Endodermal cell (in vitro differentiated cells): ENCODE data around the gene IFI27. TPM values are rescaled to one million over a fixed set of nuclear protein-coding genes. Genes with fewer than 3 reads are reported as not detected.

Experiments used
- DNase-seq: peaks from one replicate; pipeline ENCODE4 v3.0.0-alpha.2; 2017
- H3K27ac ChIP-seq: 2 replicates; pipeline ENCODE4 v1.5.1; 2013; ENCODE audit warnings: mild to moderate bottlenecking, low read depth, low read length, moderate library complexity
- H3K27me3 ChIP-seq: 2 replicates; pipeline ENCODE4 v1.6.1; 2013; ENCODE audit warnings: mild to moderate bottlenecking, low read length, moderate library complexity; ENCODE audit not compliant: insufficient read depth, control insufficient read depth, poor library complexity, severe bottlenecking
- H3K36me3 ChIP-seq: 2 replicates; pipeline ENCODE4 v1.7.0; 2013; ENCODE audit warnings: mild to moderate bottlenecking, low read length, moderate library complexity; ENCODE audit not compliant: control insufficient read depth, insufficient read depth
- H3K4me1 ChIP-seq: one replicate; pipeline ENCODE4 v1.7.0; 2013; ENCODE audit warnings: low read length; ENCODE audit not compliant: control insufficient read depth, insufficient read depth
- H3K4me3 ChIP-seq: 2 replicates; pipeline ENCODE4 v1.5.1; 2013; ENCODE audit warnings: mild to moderate bottlenecking, low read length, moderate library complexity
- H3K9ac ChIP-seq: 2 replicates; pipeline ENCODE4 v1.6.1; 2013; ENCODE audit warnings: mild to moderate bottlenecking, low read length, moderate library complexity; ENCODE audit not compliant: poor library complexity, severe bottlenecking; ENCODE audit errors: extremely low read depth
- H3K9me3 ChIP-seq: 2 replicates; pipeline ENCODE4 v1.6.1; 2013; ENCODE audit warnings: mild to moderate bottlenecking, low read length, moderate library complexity; ENCODE audit not compliant: control insufficient read depth
- H3K27ac Mint-ChIP-seq: 2 replicates; pipeline ENCODE4 v1.8.0; 2020; ENCODE audit warnings: mixed read lengths
- H3K27me3 Mint-ChIP-seq: 2 replicates; pipeline ENCODE4 v1.8.0; 2021; ENCODE audit warnings: mild to moderate bottlenecking, mixed read lengths; ENCODE audit not compliant: insufficient read depth
- H3K36me3 Mint-ChIP-seq: 2 replicates; pipeline ENCODE4 v1.8.0; 2020; ENCODE audit warnings: low read depth, mixed read lengths
- H3K4me1 Mint-ChIP-seq: 2 replicates; pipeline ENCODE4 v1.8.0; 2020; ENCODE audit warnings: mixed read lengths
- H3K4me3 Mint-ChIP-seq: 2 replicates; pipeline ENCODE4 v1.8.0; 2020; ENCODE audit warnings: mild to moderate bottlenecking, moderate library complexity, mixed read lengths
- H3K9me3 Mint-ChIP-seq: 2 replicates; pipeline ENCODE4 v1.8.0; 2020; ENCODE audit warnings: mild to moderate bottlenecking, mixed read lengths
- CTCF ChIP-seq: fragments of 200-600 bp; sonication (generic); conservative IDR thresholded peaks from 2 replicates; pipeline ENCODE4 v1.5.0; 2021; ENCODE audit warnings: antibody characterized with exemption, mild to moderate bottlenecking
- WGBS, 2 experiments: methylation state at CpG; one replicate each; pipeline versions ENCODE4 v1.1.5 to v1.1.7; 2013; ENCODE audit warnings: missing lambda C conversion rate in 2 of 2, mixed read lengths in 1 of 2; ENCODE audit not compliant: insufficient coverage in 1 of 2, insufficient read length in 1 of 2; 5-methylcytosine and 5-hydroxymethylcytosine counted together
- total RNA-seq, 2 donors: library from RNA; stranded (reverse); fragmentation: NEBNext Ultra II Directional in 1 of 2; extraction: Animal tissue kit (Norgen Biotek cat#: 25700) in 1 of 2; gene quantifications; 2 replicates in 1 of 2; 3 replicates in 1 of 2; pipeline ENCODE4 v1.2.1, GENCODE V29; 2021

IFI27 gene
- total RNA-seq, 2 donors from 2014 or later, result 1.9 to 9.0 TPM

- H3K27ac ChIP-seq, result no peak overlapping the region
- no peaks in the 10 kb centered on the region for H3K4me1 Mint-ChIP-seq
- TF ChIP-seq CTCF, result no peak
- no peaks in the 10 kb centered on the region for H3K27me3 ChIP-seq
- no peak for DNase-seq
- WGBS, 2 experiments, result 86 to 93% methylated on average over 4 to 10 of the region's 10 CpGs
- H3K27me3 Mint-ChIP-seq, result peaks cover 8% of the 10 kb centered on the region
- no peak overlapping the region for H3K4me3 Mint-ChIP-seq
- no peak overlapping the region for H3K9ac ChIP-seq
- H3K9me3 ChIP-seq, result no peaks in the 10 kb centered on the region
- H3K36me3 ChIP-seq, result no peaks in the 10 kb centered on the region
- H3K9me3 Mint-ChIP-seq, result peaks cover 13% of the 10 kb centered on the region
- no peaks in the 10 kb centered on the region for H3K4me1 ChIP-seq
- H3K4me3 ChIP-seq, result no peak overlapping the region
- no peaks in the 10 kb centered on the region for H3K36me3 Mint-ChIP-seq
- H3K27ac Mint-ChIP-seq, result no peak overlapping the region
Observed at GRCh38 chr14:94158239-94158883, 47.8 kb downstream of the IFI27 start.

- no peak overlapping the region for H3K4me3 Mint-ChIP-seq
- Histone ChIP-seq H3K9ac (no peak overlapping the region), H3K4me3 (no peak overlapping the region), H3K36me3 (no peaks in the 10 kb centered on the region), H3K4me1 (no peaks in the 10 kb centered on the region), H3K27ac (no peak overlapping the region), H3K9me3 (no peaks in the 10 kb centered on the region), H3K27me3 (no peaks in the 10 kb centered on the region)
- H3K27me3 Mint-ChIP-seq, result peaks cover 15% of the 10 kb centered on the region
- no peaks in the 10 kb centered on the region for H3K36me3 Mint-ChIP-seq
- DNase-seq, result no peak
- H3K9me3 Mint-ChIP-seq, result peaks cover 2% of the 10 kb centered on the region
- peaks cover 9% of the 10 kb centered on the region for H3K4me1 Mint-ChIP-seq
- 70 to 93% methylated on average over 2 of the region's 2 CpGs for WGBS, 2 experiments
- no peak overlapping the region for H3K27ac Mint-ChIP-seq
- TF ChIP-seq CTCF, result no peak
Observed at GRCh38 chr14:94161058-94161457, 50.5 kb downstream of the IFI27 start.

- no peak overlapping the region for H3K4me3 ChIP-seq
- 62 to 85% methylated on average over 2 of the region's 2 CpGs for WGBS, 2 experiments
- DNase-seq, result no peak
- Mint-ChIP-seq H3K4me3 (no peak overlapping the region), H3K27ac (no peak overlapping the region), H3K9me3 (no peaks in the 10 kb centered on the region), H3K27me3 (peaks cover 12% of the 10 kb centered on the region), H3K4me1 (peaks cover 9% of the 10 kb centered on the region), H3K36me3 (no peaks in the 10 kb centered on the region)
- no peak overlapping the region for H3K27ac ChIP-seq
- H3K9me3 ChIP-seq, result no peaks in the 10 kb centered on the region
- no peaks in the 10 kb centered on the region for H3K27me3 ChIP-seq
- H3K36me3 ChIP-seq, result no peaks in the 10 kb centered on the region
- H3K9ac ChIP-seq, result no peak overlapping the region
- no peaks in the 10 kb centered on the region for H3K4me1 ChIP-seq
- TF ChIP-seq CTCF, result no peak
Observed at GRCh38 chr14:94161981-94162380, 51.4 kb downstream of the IFI27 start.
